ENCODE data around the gene FOXD1. TPM values are rescaled to one million over a fixed set of nuclear protein-coding genes. Genes with fewer than 3 reads are reported as not detected.

FOXD1 gene
- total and polyA plus RNA-seq, 9 of the 15 experiments (the other 6 are each of a cell fraction or from before 2014, with no cell fraction given), result 0.03 to 0.40 (median 0.10) TPM; not detected in 4

GRCh38 chr5:73412597-73412988 is 36.0 kb downstream of the FOXD1 start:
- no peaks in the 10 kb centered on the region for H3K9me1 ChIP-seq (ENCODE audit: control insufficient read depth, insufficient read depth, low read length)
- WGBS (ENCODE audit: insufficient coverage, low coverage, missing lambda C conversion rate), result 0% methylated on average over 1 of the region's 1 CpG
- no TSS peak for BruUV-seq (replicated peaks)
- no peak overlapping the region for H3K4me3 ChIP-seq
- DNase-seq (ENCODE audit: extremely low read depth in 1 of 4, low spot score in 3 of 4) (no peak), ATAC-seq (no peak), FAIRE-seq (no peak)
- H3K9ac ChIP-seq (ENCODE audit: insufficient read depth in 1 of 2, low read depth in 2 of 2, low read length in 2 of 2), result no peak overlapping the region
- intact Hi-C loops (cut with micrococcal nuclease), result no loop called here
- no peaks in the 10 kb centered on the region for H3K79me2 ChIP-seq (ENCODE audit: control insufficient read depth, insufficient read depth, low read length)
- no peaks in the 10 kb centered on the region for H3K9me3 ChIP-seq (replicated peaks; ENCODE audit: control insufficient read depth, insufficient read depth, low read depth, low read length)
- ChIA-PET CTCF (ENCODE audit: low intra/inter-chr PET ratio) (no interaction called here), POLR2A (no interaction called here)
- no peak overlapping the region for H2AFZ ChIP-seq (ENCODE audit: low read depth, low read length)
- no peaks in the 10 kb centered on the region for H4K20me1 ChIP-seq (replicated peaks; ENCODE audit: control insufficient read depth, insufficient read depth, low read length)
- no peak overlapping the region for H3K4me2 ChIP-seq (ENCODE audit: insufficient read depth, low read length)
- H3K27ac ChIP-seq (ENCODE audit: extremely low read depth, low read depth, low read length), result no peak overlapping the region
- H3K4me1 ChIP-seq (replicated peaks in 1 of 2; ENCODE audit: control insufficient read depth in 2 of 2, insufficient read depth in 2 of 2, low read length in 2 of 2), result no peaks in the 10 kb centered on the region
- in situ Hi-C loops (cut with MboI), result no loop called here
- H3K27me3 ChIP-seq (ENCODE audit: control insufficient read depth in 2 of 2, insufficient read depth in 2 of 2, low read length in 2 of 2), result peaks cover 20 to 22% of the 10 kb centered on the region in 2 experiments
- no peaks in the 10 kb centered on the region for H3K36me3 ChIP-seq (ENCODE audit: control insufficient read depth, insufficient read depth, low read length)
- TF ChIP-seq SMAD1 (IDR thresholded peaks at IDR 0.05; ENCODE audit: low read depth, low read length, partially characterized antibody) (no peak), BCLAF1 (IDR thresholded peaks at IDR 0.05; ENCODE audit: borderline replicate concordance in 1 of 2, control insufficient read depth in 1 of 2, low read depth in 2 of 2, low read length in 1 of 2) (no peak), ZNF407 (IDR thresholded peaks at IDR 0.05; ENCODE audit: low read depth) (no peak), ZNF583 (CRISPR knock-in tag; IDR thresholded peaks at IDR 0.05) (no peak), ZSCAN32 (CRISPR knock-in tag; IDR thresholded peaks at IDR 0.05) (no peak), POLR2AphosphoS2 (IDR thresholded peaks at IDR 0.05; ENCODE audit: low read length) (no peak), ZNF444 (CRISPR knock-in tag; IDR thresholded peaks at IDR 0.05) (no peak), YY1 (IDR thresholded peaks at IDR 0.05; ENCODE audit: borderline replicate concordance in 1 of 3, control insufficient read depth in 1 of 3, extremely low read depth in 1 of 3, insufficient read depth in 3 of 3, insufficient read length in 1 of 3, insufficient replicate concordance in 2 of 3, low read depth in 1 of 3, low read length in 2 of 3) (no peak), SMARCA5 (IDR thresholded peaks at IDR 0.05) (no peak)

Measured in K562 (cell line).